Smooth muscle cell (in vitro differentiated cells): ENCODE data around the gene CSMD2. TPM values are rescaled to one million over a fixed set of nuclear protein-coding genes. Genes with fewer than 3 reads are reported as not detected.

Source experiments
- DNase-seq: peaks from one replicate; lab custom pipeline; 2025; ENCODE audit not compliant: unreplicated experiment; lab: John Stamatoyannopoulos, UW
- H2AFZ ChIP-seq: fragments of 200-600 bp; sonication (generic); 2 replicates; pipeline ENCODE4 v1.6.0; 2016; ENCODE audit warnings: antibody characterized with exemption, low read depth, mild to moderate bottlenecking
- H3F3A ChIP-seq: fragments of 200-600 bp; sonication (generic); 2 replicates; pipeline ENCODE4 v1.6.0; 2017; ENCODE audit warnings: antibody characterized with exemption, low read depth
- H3K27ac ChIP-seq: fragments of 200-600 bp; sonication (generic); 2 replicates; pipeline ENCODE4 v1.5.1; 2016; ENCODE audit warnings: low read depth, mild to moderate bottlenecking
- H3K27me3 ChIP-seq: fragments of 200-600 bp; sonication (generic); 2 replicates; pipeline ENCODE4 v1.6.1; 2016; ENCODE audit warnings: low read depth, mild to moderate bottlenecking
- H3K36me3 ChIP-seq: fragments of 200-600 bp; sonication (generic); 2 replicates; pipeline ENCODE4 v1.5.1; 2016; ENCODE audit warnings: low read depth
- H3K4me1 ChIP-seq: fragments of 200-600 bp; sonication (generic); 2 replicates; pipeline ENCODE4 v1.5.1; 2016; ENCODE audit warnings: low read depth
- H3K4me2 ChIP-seq: fragments of 200-600 bp; sonication (generic); 2 replicates; pipeline ENCODE4 v1.6.0; 2016; ENCODE audit warnings: mild to moderate bottlenecking
- H3K4me3 ChIP-seq: fragments of 200-600 bp; sonication (generic); 2 replicates; pipeline ENCODE4 v1.5.1; 2016; ENCODE audit warnings: mild to moderate bottlenecking
- H3K79me2 ChIP-seq: fragments of 200-600 bp; sonication (generic); 2 replicates; pipeline ENCODE4 v1.6.0; 2016; ENCODE audit warnings: low read depth, mild to moderate bottlenecking
- H3K9ac ChIP-seq: fragments of 200-600 bp; sonication (generic); 2 replicates; pipeline ENCODE4 v1.6.0; 2016; ENCODE audit warnings: low read depth
- H3K9me3 ChIP-seq: fragments of 200-600 bp; sonication (generic); replicated peaks from 2 replicates; pipeline ENCODE4 v1.5.1; 2016; ENCODE audit warnings: low read depth
- H4K20me1 ChIP-seq: fragments of 200-600 bp; sonication (generic); 2 replicates; pipeline ENCODE4 v1.6.0; 2016; ENCODE audit warnings: low read depth
- CTCF ChIP-seq: fragments of 200-600 bp; sonication (generic); IDR thresholded peaks from 2 replicates; pipeline ENCODE4 v1.5.1; 2017; ENCODE audit warnings: borderline replicate concordance, mild to moderate bottlenecking, antibody characterized with exemption; ENCODE audit not compliant: insufficient read depth, poor library complexity, severe bottlenecking
- WGBS: methylation state at CpG from one replicate; pipeline ENCODE4 v1.1.7; 2016; ENCODE audit warnings: low lambda C conversion rate; 5-methylcytosine and 5-hydroxymethylcytosine counted together
- polyA plus RNA-seq: library from polyadenylated mRNA; unstranded; fragments of >200 nt; fragmentation: Nextera tagmentation; extraction: Ambion mirVana; gene quantifications from 2 replicates; pipeline ENCODE4 v1.2.1, GENCODE V29; 2016
- total RNA-seq: library from RNA; depleted of rRNA; stranded (reverse); fragments of >200 nt; gene quantifications from 2 replicates; pipeline ENCODE4 v1.2.3, GENCODE V29; 2014

CSMD2 gene
- total and polyA plus RNA-seq, 2 experiments from 2014 or later, result 0.65 to 1.8 TPM

DNA sequence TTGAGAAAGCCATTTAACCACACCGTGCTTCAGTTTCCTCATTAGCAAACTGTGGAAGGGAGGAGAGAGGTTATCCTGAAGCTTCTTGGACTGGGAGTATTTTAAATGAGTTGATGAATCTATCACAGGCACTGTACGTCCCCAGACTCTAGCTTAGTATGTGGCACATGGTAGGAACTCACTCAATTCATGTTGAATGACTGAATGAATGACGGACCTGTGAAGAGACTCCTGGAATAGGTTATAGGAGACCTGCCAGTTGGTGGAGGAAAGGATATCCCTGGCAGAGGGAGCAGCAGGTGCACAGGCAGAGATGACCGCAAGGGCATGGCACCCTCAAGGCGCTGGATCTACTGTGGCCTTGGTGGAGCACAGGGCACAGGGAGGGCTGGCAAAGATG lies 182.6 kb downstream of the CSMD2 start:
- no peaks in the 10 kb centered on the region for H3K36me3 ChIP-seq
- no peaks in the 10 kb centered on the region for H4K20me1 ChIP-seq
- no peak for DNase-seq
- no peak overlapping the region for H3K27ac ChIP-seq
- H3K4me2 ChIP-seq, result no peak overlapping the region
- H3K9me3 ChIP-seq, result no peaks in the 10 kb centered on the region
- WGBS, result 96% methylated on average over 5 of the region's 5 CpGs
- no peak for TF ChIP-seq CTCF
- no peak overlapping the region for H3K4me3 ChIP-seq
- no peaks in the 10 kb centered on the region for H3F3A ChIP-seq
- H3K4me1 ChIP-seq, result no peaks in the 10 kb centered on the region
- H3K27me3 ChIP-seq, result peaks cover 25% of the 10 kb centered on the region
- H3K79me2 ChIP-seq, result no peaks in the 10 kb centered on the region
- no peak overlapping the region for H3K9ac ChIP-seq
- H2AFZ ChIP-seq, result no peak overlapping the region

DNA sequence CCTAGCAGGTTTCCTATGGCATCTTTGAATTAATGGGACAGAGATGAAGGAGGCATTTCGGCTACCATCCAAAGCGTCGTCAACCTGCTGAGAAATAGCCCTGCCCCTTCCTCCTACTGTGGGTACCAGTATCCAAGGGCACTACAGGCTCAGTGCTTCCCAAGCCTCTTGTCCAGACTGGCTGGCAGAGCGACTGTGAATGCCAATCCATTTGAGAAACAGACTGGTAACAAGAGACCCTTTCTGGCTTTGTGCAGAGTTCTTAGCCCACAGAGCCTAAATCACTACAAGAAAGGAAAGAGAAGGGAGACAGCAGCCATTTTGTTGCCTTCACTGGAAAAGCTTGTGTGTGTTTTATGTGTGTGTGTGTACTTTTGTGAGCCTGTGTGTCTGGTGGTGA lies 185.7 kb downstream of the CSMD2 start:
- H3K79me2 ChIP-seq, result no peaks in the 10 kb centered on the region
- no peak overlapping the region for H3K4me3 ChIP-seq
- no peaks in the 10 kb centered on the region for H3K4me1 ChIP-seq
- H2AFZ ChIP-seq, result no peak overlapping the region
- TF ChIP-seq CTCF, result no peak
- H3K27ac ChIP-seq, result no peak overlapping the region
- H3K4me2 ChIP-seq, result no peak overlapping the region
- H3K27me3 ChIP-seq, result peaks cover 33% of the 10 kb centered on the region
- H3K36me3 ChIP-seq, result no peaks in the 10 kb centered on the region
- no peaks in the 10 kb centered on the region for H4K20me1 ChIP-seq
- no peak overlapping the region for H3K9ac ChIP-seq
- WGBS, result 91% methylated on average over 4 of the region's 4 CpGs
- DNase-seq, result no peak
- no peaks in the 10 kb centered on the region for H3F3A ChIP-seq
- no peaks in the 10 kb centered on the region for H3K9me3 ChIP-seq

DNA sequence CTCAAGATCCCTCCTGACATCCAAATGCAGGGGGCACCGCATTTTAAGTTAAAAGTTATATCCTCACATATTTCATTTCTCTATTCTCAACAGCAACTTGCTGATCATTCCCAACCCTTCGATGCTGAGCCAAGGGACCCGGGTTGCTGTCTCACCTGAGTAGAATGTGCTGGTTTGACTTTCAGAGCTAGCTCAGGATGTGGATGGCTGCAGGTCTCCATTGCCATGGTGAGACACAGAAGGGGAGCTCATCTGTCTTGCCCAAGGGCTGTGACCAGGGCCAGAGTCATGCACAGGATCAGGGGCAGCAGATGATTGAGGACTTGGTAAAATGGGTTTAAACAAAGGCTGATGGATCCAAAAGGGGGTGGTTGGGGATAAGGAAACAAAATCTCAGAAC lies 189.1 kb downstream of the CSMD2 start:
- TF ChIP-seq CTCF, result no peak
- H3K4me2 ChIP-seq, result no peak overlapping the region
- no peaks in the 10 kb centered on the region for H4K20me1 ChIP-seq
- peaks cover 5% of the 10 kb centered on the region for H3F3A ChIP-seq
- no peak overlapping the region for H3K27ac ChIP-seq
- WGBS, result 92% methylated on average over 3 of the region's 3 CpGs
- no peaks in the 10 kb centered on the region for H3K79me2 ChIP-seq
- no peaks in the 10 kb centered on the region for H3K36me3 ChIP-seq
- no peak overlapping the region for H3K9ac ChIP-seq
- no peaks in the 10 kb centered on the region for H3K9me3 ChIP-seq
- peaks cover 9% of the 10 kb centered on the region for H3K4me1 ChIP-seq
- no peak overlapping the region for H3K4me3 ChIP-seq
- H3K27me3 ChIP-seq, result peaks cover 33% of the 10 kb centered on the region
- H2AFZ ChIP-seq, result no peak overlapping the region
- DNase-seq, result no peak

DNA sequence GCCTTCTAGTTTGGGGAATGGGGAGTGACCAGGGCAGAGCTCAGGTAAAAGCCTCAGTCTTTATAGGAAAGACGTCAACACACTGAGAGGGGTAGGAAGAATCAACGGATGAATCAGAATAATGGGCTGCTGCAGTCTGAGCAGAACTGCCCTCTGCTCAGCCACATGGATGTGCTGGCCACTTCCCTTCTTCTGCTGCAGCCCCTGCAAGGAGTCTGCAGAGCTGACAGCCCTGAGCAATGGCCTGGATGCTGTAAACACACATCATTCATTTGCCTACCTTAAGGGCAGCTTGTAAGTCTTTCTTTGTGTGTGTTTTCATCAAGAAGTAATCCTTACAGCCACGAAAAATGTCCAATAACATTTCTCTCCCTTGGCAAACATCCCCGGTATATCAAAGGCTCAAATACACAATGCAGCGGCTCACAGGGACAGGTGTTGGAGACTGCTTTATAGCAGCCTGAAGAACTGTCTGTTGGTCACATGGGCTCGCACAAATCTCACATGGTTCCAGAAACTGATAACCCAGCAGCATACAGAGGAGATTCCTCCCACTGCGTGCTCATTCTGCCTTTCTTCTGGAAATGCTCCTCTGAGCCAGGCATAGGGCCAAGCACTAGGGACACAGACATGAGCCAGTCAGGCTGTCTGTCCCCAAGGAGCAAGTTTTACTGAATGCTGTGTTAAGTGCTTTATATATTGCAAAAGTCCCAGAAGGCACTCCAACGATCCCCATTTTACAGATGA lies 191.1 kb downstream of the CSMD2 start:
- H3K27me3 ChIP-seq, result peaks cover 21% of the 10 kb centered on the region
- H3K4me2 ChIP-seq, result no peak overlapping the region
- no peaks in the 10 kb centered on the region for H3K79me2 ChIP-seq
- H4K20me1 ChIP-seq, result no peaks in the 10 kb centered on the region
- TF ChIP-seq CTCF, result no peak
- H2AFZ ChIP-seq, result no peak overlapping the region
- no peaks in the 10 kb centered on the region for H3K36me3 ChIP-seq
- no peak overlapping the region for H3K4me3 ChIP-seq
- peaks cover 16% of the 10 kb centered on the region for H3K4me1 ChIP-seq
- no peaks in the 10 kb centered on the region for H3K9me3 ChIP-seq
- H3F3A ChIP-seq, result peaks cover 5% of the 10 kb centered on the region
- H3K9ac ChIP-seq, result no peak overlapping the region
- no peak for DNase-seq
- no peak overlapping the region for H3K27ac ChIP-seq
- WGBS, result 65% methylated on average over 8 of the region's 8 CpGs
